ENCODE measurements around the gene IPO8.
A peak's percentile ranks its signal among the peaks of the same experiment; 100 is the strongest.

DNA sequence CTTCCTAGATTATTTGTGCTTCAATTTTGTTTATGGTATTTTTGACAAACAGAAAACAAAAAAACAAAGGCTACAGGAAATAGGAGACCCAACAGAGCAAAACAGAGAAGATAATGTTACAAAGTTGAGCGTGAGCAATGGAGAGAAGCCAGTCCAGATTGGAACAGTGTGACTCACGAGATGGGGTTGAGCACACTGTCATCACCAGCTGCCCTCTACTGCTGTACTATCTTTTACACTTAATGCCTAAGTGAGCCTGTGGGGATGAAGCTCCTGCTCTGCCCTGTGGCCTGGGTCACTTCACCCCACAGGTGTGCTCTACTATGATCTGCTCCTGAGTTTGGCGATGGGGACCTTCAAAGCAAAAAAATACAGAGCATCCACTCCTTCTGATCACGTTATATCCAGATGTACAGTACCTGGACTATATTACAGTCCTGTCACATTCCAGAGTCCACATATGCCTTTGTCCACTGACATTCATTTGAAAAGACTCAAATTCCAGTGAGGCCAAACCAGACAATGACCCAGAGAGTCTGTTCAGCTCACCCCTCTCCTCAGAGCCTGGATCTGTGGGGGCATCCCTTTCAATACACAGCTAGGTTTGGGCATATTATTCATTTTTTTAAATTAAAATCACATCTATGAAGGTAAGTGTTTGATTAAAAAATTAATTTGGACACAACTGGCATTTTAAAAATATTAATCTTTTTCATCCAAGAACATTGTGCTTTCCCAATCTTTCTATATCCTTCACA is 4.4 kb downstream of the IPO8 start:
- TF ChIP-seq, protein P1, sequence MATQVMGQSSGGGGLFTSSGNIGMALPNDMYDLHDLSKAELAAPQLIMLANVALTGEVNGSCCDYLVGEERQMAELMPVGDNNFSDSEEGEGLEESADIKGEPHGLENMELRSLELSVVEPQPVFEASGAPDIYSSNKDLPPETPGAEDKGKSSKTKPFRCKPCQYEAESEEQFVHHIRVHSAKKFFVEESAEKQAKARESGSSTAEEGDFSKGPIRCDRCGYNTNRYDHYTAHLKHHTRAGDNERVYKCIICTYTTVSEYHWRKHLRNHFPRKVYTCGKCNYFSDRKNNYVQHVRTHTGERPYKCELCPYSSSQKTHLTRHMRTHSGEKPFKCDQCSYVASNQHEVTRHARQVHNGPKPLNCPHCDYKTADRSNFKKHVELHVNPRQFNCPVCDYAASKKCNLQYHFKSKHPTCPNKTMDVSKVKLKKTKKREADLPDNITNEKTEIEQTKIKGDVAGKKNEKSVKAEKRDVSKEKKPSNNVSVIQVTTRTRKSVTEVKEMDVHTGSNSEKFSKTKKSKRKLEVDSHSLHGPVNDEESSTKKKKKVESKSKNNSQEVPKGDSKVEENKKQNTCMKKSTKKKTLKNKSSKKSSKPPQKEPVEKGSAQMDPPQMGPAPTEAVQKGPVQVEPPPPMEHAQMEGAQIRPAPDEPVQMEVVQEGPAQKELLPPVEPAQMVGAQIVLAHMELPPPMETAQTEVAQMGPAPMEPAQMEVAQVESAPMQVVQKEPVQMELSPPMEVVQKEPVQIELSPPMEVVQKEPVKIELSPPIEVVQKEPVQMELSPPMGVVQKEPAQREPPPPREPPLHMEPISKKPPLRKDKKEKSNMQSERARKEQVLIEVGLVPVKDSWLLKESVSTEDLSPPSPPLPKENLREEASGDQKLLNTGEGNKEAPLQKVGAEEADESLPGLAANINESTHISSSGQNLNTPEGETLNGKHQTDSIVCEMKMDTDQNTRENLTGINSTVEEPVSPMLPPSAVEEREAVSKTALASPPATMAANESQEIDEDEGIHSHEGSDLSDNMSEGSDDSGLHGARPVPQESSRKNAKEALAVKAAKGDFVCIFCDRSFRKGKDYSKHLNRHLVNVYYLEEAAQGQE (IDR thresholded peaks at IDR 0.05; ENCODE audit: low read depth): no peak
- TF ChIP-seq RAD21 (IDR thresholded peaks at IDR 0.05; ENCODE audit: low read depth) (no peak), TEAD4 (IDR thresholded peaks at IDR 0.05) (peak; percentile 58), TCF12 (IDR thresholded peaks at IDR 0.05; ENCODE audit: low read depth) (no peak), EP300 (IDR thresholded peaks at IDR 0.05; ENCODE audit: borderline replicate concordance) (no peak), TAF1 (IDR thresholded peaks at IDR 0.05; ENCODE audit: low read depth) (no peak), FOXM1 (IDR thresholded peaks at IDR 0.05; ENCODE audit: borderline replicate concordance, low read depth) (no peak), MAX (IDR thresholded peaks at IDR 0.05) (no peak), CEBPB (IDR thresholded peaks at IDR 0.05) (no peak)
